HG02973 (cell line): ENCODE measurements around the gene HLCS.

ENCODE experiments used
- ATAC-seq: cut with Tn5 transposase; IDR thresholded peaks from one replicate; pipeline ENCODE4 v1.9.1; 2021; ENCODE audit warnings: moderate library complexity; ENCODE audit not compliant: unreplicated experiment

Gene HLCS

GRCh38 chr21:36851121-36851520, 115.3 kb downstream of the HLCS start:
- ATAC-seq, result no peak

GRCh38 chr21:36850372-36850771, 116.1 kb downstream of the HLCS start:
- ATAC-seq, result no peak

GRCh38 chr21:36849461-36850105, 116.9 kb downstream of the HLCS start:
- ATAC-seq, result no peak

- ATAC-seq, result no peak
Measured at GRCh38 chr21:36848730-36849274, 117.7 kb downstream of the HLCS start.

- ATAC-seq, result no peak
Measured at GRCh38 chr21:36847189-36847588, 119.3 kb downstream of the HLCS start.

GRCh38 chr21:36846631-36847030, 119.8 kb downstream of the HLCS start:
- ATAC-seq, result no peak

- no peak for ATAC-seq
Measured at GRCh38 chr21:36845790-36846189, 120.7 kb downstream of the HLCS start.

GRCh38 chr21:36845070-36845469, 121.4 kb downstream of the HLCS start:
- no peak for ATAC-seq

GRCh38 chr21:36841866-36842265, 124.6 kb downstream of the HLCS start:
- no peak for ATAC-seq

GRCh38 chr21:36839735-36840134, 126.7 kb downstream of the HLCS start:
- ATAC-seq, result no peak

GRCh38 chr21:36839123-36839522, 127.3 kb downstream of the HLCS start:
- no peak for ATAC-seq

GRCh38 chr21:36835383-36835795, 131.1 kb downstream of the HLCS start:
- no peak for ATAC-seq

- no peak for ATAC-seq
Measured at GRCh38 chr21:36834192-36834591, 132.3 kb downstream of the HLCS start.

GRCh38 chr21:36830100-36830499, 136.4 kb downstream of the HLCS start:
- no peak for ATAC-seq

- ATAC-seq, result no peak
Measured at GRCh38 chr21:36828891-36829515, 137.5 kb downstream of the HLCS start.

GRCh38 chr21:36828208-36828607, 138.3 kb downstream of the HLCS start:
- ATAC-seq, result no peak

- ATAC-seq, result no peak
Measured at GRCh38 chr21:36825658-36826057, 140.8 kb downstream of the HLCS start.

GRCh38 chr21:36821032-36821299, 145.5 kb downstream of the HLCS start:
- no peak for ATAC-seq

GRCh38 chr21:36820176-36821031, 146.1 kb downstream of the HLCS start:
- no peak for ATAC-seq

GRCh38 chr21:36817732-36818450, 148.6 kb downstream of the HLCS start:
- no peak for ATAC-seq

GRCh38 chr21:36816561-36817130, 149.8 kb downstream of the HLCS start:
- no peak for ATAC-seq
